ENCODE data around the gene SEC14L5. TPM values are rescaled to one million over a fixed set of nuclear protein-coding genes. Genes with fewer than 3 reads are reported as not detected.

SEC14L5 gene
- total RNA-seq, 2 donors from 2014 or later = 0.26 TPM; not detected in 1

DNA sequence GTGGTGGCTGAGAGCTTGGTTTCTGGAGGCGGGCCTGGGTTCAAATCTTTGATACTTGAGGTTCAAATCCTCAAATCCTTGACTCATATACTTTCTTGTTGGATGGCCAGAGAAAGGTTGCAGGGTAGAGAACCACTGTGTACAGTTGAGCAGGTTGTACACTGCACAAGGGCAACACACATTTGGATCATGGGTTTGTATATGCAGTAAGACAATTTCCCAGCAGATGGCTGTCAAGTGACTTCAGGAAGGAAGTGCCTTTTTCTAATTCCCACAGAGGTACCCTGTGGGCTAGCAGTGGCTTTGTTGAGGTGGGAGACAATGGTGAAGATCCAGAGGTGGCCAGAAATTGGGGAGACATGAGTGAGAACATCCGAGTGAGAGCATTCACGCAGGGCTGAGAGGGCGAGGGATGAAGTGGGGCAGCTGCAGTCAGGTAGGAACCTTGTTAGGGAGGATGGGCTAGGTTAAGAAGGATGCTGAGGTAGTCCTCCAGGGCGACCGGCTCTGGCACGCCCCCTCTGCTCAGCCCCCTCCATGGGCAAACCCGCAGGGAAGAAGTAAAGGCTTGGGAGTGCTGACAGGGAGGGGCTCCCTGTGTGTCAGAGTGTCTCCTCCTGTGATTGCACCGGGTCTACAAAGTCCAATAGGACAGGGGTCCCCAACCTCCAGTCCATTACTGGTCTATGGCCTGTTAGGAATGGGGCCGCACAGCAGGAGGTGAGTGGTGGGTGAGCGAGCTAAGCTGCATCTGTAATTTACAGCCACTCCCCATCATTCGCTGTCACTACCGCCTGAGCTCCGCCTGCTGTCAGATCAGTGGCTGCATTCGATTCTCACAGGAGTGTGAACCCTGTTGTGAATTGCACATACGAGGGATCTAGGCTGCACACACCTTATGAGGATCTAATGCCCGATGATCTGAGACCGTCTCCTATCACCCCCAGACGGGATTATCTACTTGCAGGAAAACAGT is 104.9 kb downstream of the SEC14L5 start:
- ATAC-seq (no peak), DNase-seq (no peak)
- Histone ChIP-seq H3K27ac (no peak overlapping the region), H3K36me3 (replicated peaks in 1 of 2; ENCODE audit: insufficient read depth in 1 of 2, low read depth in 2 of 2) (no peaks in the 10 kb centered on the region), H3K27me3 (no peaks in the 10 kb centered on the region), H3K9me3 (no peaks in the 10 kb centered on the region), H3K4me3 (no peak overlapping the region), H3K4me1 (no peaks in the 10 kb centered on the region)
- intact Hi-C loops (cut with DNase I) = no loop called here
- TF ChIP-seq, protein P1, sequence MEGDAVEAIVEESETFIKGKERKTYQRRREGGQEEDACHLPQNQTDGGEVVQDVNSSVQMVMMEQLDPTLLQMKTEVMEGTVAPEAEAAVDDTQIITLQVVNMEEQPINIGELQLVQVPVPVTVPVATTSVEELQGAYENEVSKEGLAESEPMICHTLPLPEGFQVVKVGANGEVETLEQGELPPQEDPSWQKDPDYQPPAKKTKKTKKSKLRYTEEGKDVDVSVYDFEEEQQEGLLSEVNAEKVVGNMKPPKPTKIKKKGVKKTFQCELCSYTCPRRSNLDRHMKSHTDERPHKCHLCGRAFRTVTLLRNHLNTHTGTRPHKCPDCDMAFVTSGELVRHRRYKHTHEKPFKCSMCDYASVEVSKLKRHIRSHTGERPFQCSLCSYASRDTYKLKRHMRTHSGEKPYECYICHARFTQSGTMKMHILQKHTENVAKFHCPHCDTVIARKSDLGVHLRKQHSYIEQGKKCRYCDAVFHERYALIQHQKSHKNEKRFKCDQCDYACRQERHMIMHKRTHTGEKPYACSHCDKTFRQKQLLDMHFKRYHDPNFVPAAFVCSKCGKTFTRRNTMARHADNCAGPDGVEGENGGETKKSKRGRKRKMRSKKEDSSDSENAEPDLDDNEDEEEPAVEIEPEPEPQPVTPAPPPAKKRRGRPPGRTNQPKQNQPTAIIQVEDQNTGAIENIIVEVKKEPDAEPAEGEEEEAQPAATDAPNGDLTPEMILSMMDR (IDR thresholded peaks at IDR 0.05) = no peak
- TF ChIP-seq POLR2A (IDR thresholded peaks at IDR 0.05) = no peak
- WGBS, 2 donors = 77 to 79% methylated on average over 16 to 19 of the region's 19 CpGs

DNA sequence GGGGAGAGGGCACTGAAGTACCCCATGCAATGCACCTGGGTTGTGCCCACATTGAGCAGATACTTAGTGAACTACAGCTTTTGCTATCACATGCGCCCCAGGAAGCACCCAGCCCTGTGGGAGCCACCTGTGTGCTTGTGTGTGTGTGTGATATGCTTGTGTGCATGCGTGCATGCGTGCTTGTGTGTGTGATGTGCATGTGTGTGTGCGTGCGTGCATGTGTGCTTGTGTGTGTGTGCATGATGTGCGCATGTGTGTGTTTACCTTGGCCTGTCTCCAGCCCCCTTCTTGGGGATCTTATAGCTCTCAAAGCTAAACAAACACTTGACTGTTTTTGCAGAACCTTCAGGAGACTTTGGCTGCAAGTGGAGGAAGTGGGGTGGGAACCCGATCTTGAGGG is 106.8 kb downstream of the SEC14L5 start:
- 23 to 45% methylated on average over 2 to 7 of the region's 7 CpGs for WGBS, 2 donors
- intact Hi-C loops (cut with DNase I) = no loop called here
- H3K4me3 ChIP-seq = no peak overlapping the region
- TF ChIP-seq POLR2A (IDR thresholded peaks at IDR 0.05) = no peak
- TF ChIP-seq, protein P1 (IDR thresholded peaks at IDR 0.05) = no peak
- no peak overlapping the region for H3K27ac ChIP-seq
- no peaks in the 10 kb centered on the region for H3K4me1 ChIP-seq
- no peaks in the 10 kb centered on the region for H3K27me3 ChIP-seq
- no peaks in the 10 kb centered on the region for H3K36me3 ChIP-seq (replicated peaks in 1 of 2; ENCODE audit: insufficient read depth in 1 of 2, low read depth in 2 of 2)
- H3K9me3 ChIP-seq = no peaks in the 10 kb centered on the region
- DNase-seq (peak in 2 of 4 donors; percentile 46 to 63), ATAC-seq (no peak)

DNA sequence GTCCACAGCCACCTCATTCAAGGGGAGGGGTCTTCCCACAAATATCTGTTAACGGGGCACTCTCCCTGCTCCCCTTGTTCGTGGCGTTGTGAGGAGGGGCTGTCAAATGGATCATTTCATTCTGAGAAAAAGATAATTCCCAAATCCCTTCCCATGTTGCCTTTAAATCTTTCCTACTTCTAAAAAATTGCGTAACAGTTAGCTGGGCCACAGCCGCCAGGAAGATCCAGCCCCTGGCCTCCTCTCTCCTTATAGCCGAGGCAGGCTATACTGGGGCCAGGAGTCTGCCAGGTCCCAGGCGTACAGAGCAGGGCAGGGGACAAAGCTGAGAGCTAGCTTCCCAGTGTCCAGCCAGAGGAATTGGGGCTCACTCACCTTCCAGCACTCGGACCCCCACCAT is 107.2 kb downstream of the SEC14L5 start:
- intact Hi-C loops (cut with DNase I) = no loop called here
- DNase-seq = no peak

DNA sequence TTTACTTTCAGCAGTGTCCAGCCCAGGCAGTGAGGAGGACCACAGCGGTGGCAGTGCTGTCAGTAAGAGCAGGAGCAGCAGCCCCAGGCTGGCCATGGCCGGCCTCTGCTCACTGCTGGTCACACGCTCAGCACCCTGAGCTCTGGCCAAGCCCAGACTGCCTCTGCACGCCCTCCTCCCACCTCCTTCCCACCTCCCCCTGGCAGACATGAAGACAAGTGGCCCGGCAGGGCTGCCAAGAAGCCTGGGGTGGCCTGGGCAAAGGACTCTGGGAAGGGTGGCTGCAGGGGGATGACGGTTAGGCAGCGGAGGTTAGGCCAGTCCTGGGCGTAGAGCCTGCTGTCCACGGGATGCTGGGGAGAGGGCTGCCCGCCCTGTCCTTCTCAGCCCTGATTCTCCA is 107.7 kb downstream of the SEC14L5 start, which contains the start of gene C16orf89:
Gene C16orf89, minus strand, starts transcription at position 144 of the 400 bp plus-strand sequence. Its CDS starts 48 bp downstream, at position 96.
- Histone ChIP-seq H3K4me3 (no peak within 1 kb of the TSS), H3K9me3 (no peaks in the 10 kb centered on the region), H3K27ac (no peak within 1 kb of the TSS), H3K36me3 (replicated peaks in 1 of 2; ENCODE audit: insufficient read depth in 1 of 2, low read depth in 2 of 2) (no peaks in the 10 kb centered on the region), H3K4me1 (no peaks in the 10 kb centered on the region), H3K27me3 (no peaks in the 10 kb centered on the region)
- TF ChIP-seq POLR2A (IDR thresholded peaks at IDR 0.05) = no peak
- TF ChIP-seq, protein P1 (IDR thresholded peaks at IDR 0.05) = no peak
- intact Hi-C loops (cut with DNase I) = no loop called here
- DNase-seq (peak in 1 of 4 donors; percentile 50), ATAC-seq (no peak)
- 68 to 89% methylated on average over 4 to 10 of the region's 10 CpGs for WGBS, 2 donors

More for the DNA sequence above, 107.2 kb downstream of the SEC14L5 start:
- H3K27me3 ChIP-seq = no peaks in the 10 kb centered on the region
- H3K4me3 ChIP-seq = no peak overlapping the region
- 53 to 59% methylated on average over 8 of the region's 8 CpGs for WGBS, 2 donors
- ATAC-seq = no peak
- H3K4me1 ChIP-seq = no peaks in the 10 kb centered on the region
- no peaks in the 10 kb centered on the region for H3K9me3 ChIP-seq
- H3K36me3 ChIP-seq (replicated peaks in 1 of 2; ENCODE audit: insufficient read depth in 1 of 2, low read depth in 2 of 2) = no peaks in the 10 kb centered on the region
- TF ChIP-seq, protein P1 (IDR thresholded peaks at IDR 0.05) = no peak
- TF ChIP-seq POLR2A (IDR thresholded peaks at IDR 0.05) = no peak
- H3K27ac ChIP-seq = no peak overlapping the region
